Breast epithelium (tissue), 4 donors: ENCODE data around the gene HPCAL1. TPM values are rescaled to one million over a fixed set of nuclear protein-coding genes. Genes with fewer than 3 reads are reported as not detected.

ENCODE experiments used
- DNase-seq, 2 donors: peaks; one replicate each; pipeline ENCODE4 v3.0.0-alpha.2; 2019; ENCODE audit warnings: low spot score in 2 of 2
- H3K27ac ChIP-seq, 2 donors: fragments of 200-600 bp; sonication (generic) in 1 of 2; one replicate each; pipeline ENCODE4 v1.5.1; 2016 to 2019; ENCODE audit warnings: mild to moderate bottlenecking in 1 of 2
- H3K27me3 ChIP-seq, 2 donors: fragments of 200-600 bp; sonication (generic) in 1 of 2; one replicate each; pipeline versions ENCODE4 v1.5.1 to v1.6.0; 2017 to 2019; ENCODE audit warnings: control low read depth in 1 of 2, mild to moderate bottlenecking in 1 of 2
- H3K36me3 ChIP-seq: fragments of 200-600 bp; one replicate; pipeline ENCODE4 v1.5.1; 2019
- H3K4me1 ChIP-seq, 2 donors: fragments of 200-600 bp; sonication (generic); one replicate each; pipeline ENCODE4 v1.5.1; 2016 to 2019; ENCODE audit warnings: control low read depth in 1 of 2
- H3K4me3 ChIP-seq, 3 donors: fragments of 200-600 bp; sonication (generic); 1 replicate in 2 of 3; 2 replicates in 1 of 3; pipeline ENCODE4 v1.5.1; 2016 to 2019; ENCODE audit warnings: mild to moderate bottlenecking in 3 of 3, moderate library complexity in 2 of 3
- H3K9me3 ChIP-seq, 2 donors: fragments of 200-600 bp; sonication (generic) in 1 of 2; one replicate each; pipeline ENCODE4 v1.5.1; 2016 to 2019; ENCODE audit warnings: control low read depth in 1 of 2
- POLR2A ChIP-seq: fragments of 450-650 bp; IDR thresholded peaks from one replicate; pipeline ENCODE4 v1.6.1; 2016; ENCODE audit warnings: antibody characterized with exemption, mild to moderate bottlenecking, moderate library complexity
- POLR2AphosphoS5 ChIP-seq, 3 donors: sonication (generic); formaldehyde crosslinking; IDR thresholded peaks; one replicate each; pipeline ENCODE4 v1.6.1; 2017; ENCODE audit warnings: antibody characterized with exemption in 3 of 3
- intact Hi-C: fragments of 100-400 bp; cut with DNase I; formaldehyde crosslinking; loops from one replicate; pipeline ENCODE4 v1.15.1; 2023; ENCODE audit warnings: low total_unique reads
- total RNA-seq, 3 donors: library from RNA; depleted of rRNA; stranded (reverse); fragments of >200 nt; gene quantifications; one replicate each; pipeline ENCODE4 v1.1.0, GENCODE V29; 2016
- TF ChIP-seq, protein P1 (sequence below), 3 donors: fragments of 450-650 bp; IDR thresholded peaks; one replicate each; pipeline ENCODE4 v1.5.1; 2016 to 2017; ENCODE audit warnings: antibody characterized with exemption in 3 of 3, mild to moderate bottlenecking in 3 of 3, moderate library complexity in 3 of 3

Gene HPCAL1
- total RNA-seq, 3 donors from 2014 or later = 38.6 to 41.9 (median 41.6) TPM

GRCh38 chr2:10352361-10352760 lies 49.7 kb downstream of the HPCAL1 start:
- H3K27me3 ChIP-seq = no peaks in the 10 kb centered on the region
- no peaks in the 10 kb centered on the region for H3K36me3 ChIP-seq
- intact Hi-C loops = no loop called here

DNA sequence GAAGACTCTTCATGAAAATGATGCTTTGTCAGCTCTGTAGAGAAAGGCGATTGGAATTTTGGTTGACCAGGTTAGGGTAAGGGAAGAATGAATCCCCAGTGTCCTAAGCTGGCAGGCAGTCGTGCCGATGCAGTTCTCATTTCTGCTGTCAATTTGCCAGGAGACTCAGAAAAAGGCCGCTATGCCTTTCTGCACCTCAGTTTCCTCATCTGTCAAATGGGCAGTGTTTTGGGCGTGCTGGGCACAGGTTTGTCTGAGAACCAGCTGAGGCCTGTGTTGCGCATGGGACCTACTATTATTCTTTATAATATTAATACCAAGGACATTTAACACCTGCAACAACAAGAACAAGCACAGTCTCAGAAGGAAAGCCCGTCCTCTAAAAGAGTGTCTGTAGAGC lies 50.3 kb downstream of the HPCAL1 start:
- intact Hi-C loops = no loop called here
- DNase-seq = no peak
- H3K36me3 ChIP-seq = no peaks in the 10 kb centered on the region
- H3K27ac ChIP-seq = no peak overlapping the region
- H3K27me3 ChIP-seq = no peaks in the 10 kb centered on the region
- H3K4me3 ChIP-seq = no peak overlapping the region
- no peaks in the 10 kb centered on the region for H3K4me1 ChIP-seq
- no peaks in the 10 kb centered on the region for H3K9me3 ChIP-seq
- TF ChIP-seq POLR2A = no peak
- TF ChIP-seq POLR2AphosphoS5 (IDR thresholded peaks at IDR 0.05) = no peak
- TF ChIP-seq, protein P1, sequence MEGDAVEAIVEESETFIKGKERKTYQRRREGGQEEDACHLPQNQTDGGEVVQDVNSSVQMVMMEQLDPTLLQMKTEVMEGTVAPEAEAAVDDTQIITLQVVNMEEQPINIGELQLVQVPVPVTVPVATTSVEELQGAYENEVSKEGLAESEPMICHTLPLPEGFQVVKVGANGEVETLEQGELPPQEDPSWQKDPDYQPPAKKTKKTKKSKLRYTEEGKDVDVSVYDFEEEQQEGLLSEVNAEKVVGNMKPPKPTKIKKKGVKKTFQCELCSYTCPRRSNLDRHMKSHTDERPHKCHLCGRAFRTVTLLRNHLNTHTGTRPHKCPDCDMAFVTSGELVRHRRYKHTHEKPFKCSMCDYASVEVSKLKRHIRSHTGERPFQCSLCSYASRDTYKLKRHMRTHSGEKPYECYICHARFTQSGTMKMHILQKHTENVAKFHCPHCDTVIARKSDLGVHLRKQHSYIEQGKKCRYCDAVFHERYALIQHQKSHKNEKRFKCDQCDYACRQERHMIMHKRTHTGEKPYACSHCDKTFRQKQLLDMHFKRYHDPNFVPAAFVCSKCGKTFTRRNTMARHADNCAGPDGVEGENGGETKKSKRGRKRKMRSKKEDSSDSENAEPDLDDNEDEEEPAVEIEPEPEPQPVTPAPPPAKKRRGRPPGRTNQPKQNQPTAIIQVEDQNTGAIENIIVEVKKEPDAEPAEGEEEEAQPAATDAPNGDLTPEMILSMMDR (IDR thresholded peaks at IDR 0.05) = no peak

More at GRCh38 chr2:10352361-10352760, 49.7 kb downstream of the HPCAL1 start:
- Histone ChIP-seq H3K9me3 (no peaks in the 10 kb centered on the region), H3K4me1 (no peaks in the 10 kb centered on the region), H3K27ac (no peak overlapping the region), H3K4me3 (no peak overlapping the region)
- no peak for DNase-seq
- TF ChIP-seq POLR2AphosphoS5 (IDR thresholded peaks at IDR 0.05) = no peak
- no peak for TF ChIP-seq POLR2A
- TF ChIP-seq, protein P1 (IDR thresholded peaks at IDR 0.05) = no peak

- TF ChIP-seq POLR2AphosphoS5 (IDR thresholded peaks at IDR 0.05) (no peak), POLR2A (no peak)
- TF ChIP-seq, protein P1 (IDR thresholded peaks at IDR 0.05) = no peak
- H3K27me3 ChIP-seq = no peaks in the 10 kb centered on the region
- H3K9me3 ChIP-seq = no peaks in the 10 kb centered on the region
- no peak for DNase-seq
- H3K27ac ChIP-seq = no peak overlapping the region
- H3K36me3 ChIP-seq = no peaks in the 10 kb centered on the region
- intact Hi-C loops = no loop called here
- H3K4me1 ChIP-seq = no peaks in the 10 kb centered on the region
- H3K4me3 ChIP-seq = no peak overlapping the region
These were observed 51.2 kb downstream of the HPCAL1 start for GRCh38 chr2:10353931-10354330.

GRCh38 chr2:10354399-10354798 lies 51.7 kb downstream of the HPCAL1 start:
- TF ChIP-seq POLR2AphosphoS5 (IDR thresholded peaks at IDR 0.05) (no peak), POLR2A (no peak)
- TF ChIP-seq, protein P1 (IDR thresholded peaks at IDR 0.05) = no peak
- H3K27ac ChIP-seq = no peak overlapping the region
- H3K9me3 ChIP-seq = no peaks in the 10 kb centered on the region
- no peak overlapping the region for H3K4me3 ChIP-seq
- H3K36me3 ChIP-seq = no peaks in the 10 kb centered on the region
- intact Hi-C loops = no loop called here
- DNase-seq = no peak
- no peaks in the 10 kb centered on the region for H3K27me3 ChIP-seq
- no peaks in the 10 kb centered on the region for H3K4me1 ChIP-seq

DNA sequence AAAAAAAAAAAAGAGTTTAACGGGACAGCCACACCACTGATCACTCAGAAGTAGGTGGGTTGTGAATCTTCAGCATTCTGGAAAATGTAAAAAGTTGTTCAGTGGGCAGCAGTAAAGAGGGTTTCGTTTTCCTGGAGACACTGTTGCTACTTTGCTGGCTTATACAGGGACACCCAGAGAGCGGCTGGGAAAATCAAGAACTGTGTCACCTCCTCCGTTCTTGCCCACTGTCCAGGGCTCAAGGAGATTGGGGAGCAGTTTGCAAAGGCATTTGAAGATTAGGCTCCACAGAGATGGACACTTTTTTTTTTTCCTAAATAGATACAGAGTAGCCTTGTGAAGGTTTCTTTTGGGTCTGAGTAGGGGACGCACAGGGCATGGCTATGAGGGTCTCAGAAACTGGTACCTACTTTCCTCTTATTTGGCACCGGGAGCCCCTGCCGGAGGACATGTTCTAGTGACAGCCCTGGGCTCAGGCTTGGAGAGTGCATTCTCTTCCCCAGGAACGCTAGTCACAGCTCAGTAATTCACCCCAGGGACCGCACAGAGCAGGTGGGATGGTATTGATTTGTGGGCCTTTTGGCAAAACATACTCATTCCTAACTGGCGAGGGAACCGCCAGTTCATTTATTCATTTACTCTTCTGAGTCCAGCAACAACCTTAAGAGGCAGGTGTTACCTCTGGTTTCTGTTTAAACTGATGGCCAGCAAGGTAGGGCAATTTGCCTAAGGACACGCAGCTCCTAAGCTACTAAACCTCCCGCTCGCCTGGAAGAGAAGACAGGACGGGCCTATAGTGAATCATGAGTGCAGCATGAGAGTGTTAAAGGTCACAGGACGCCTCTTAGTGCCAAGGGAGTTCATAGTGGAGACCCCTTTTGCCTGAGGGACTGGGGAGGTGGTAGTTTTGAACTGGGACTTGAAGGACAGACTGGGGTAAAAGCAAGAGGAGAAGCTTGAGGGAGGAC lies 53.1 kb downstream of the HPCAL1 start:
- Histone ChIP-seq H3K9me3 (no peaks in the 10 kb centered on the region), H3K36me3 (no peaks in the 10 kb centered on the region), H3K27me3 (no peaks in the 10 kb centered on the region), H3K27ac (no peak overlapping the region), H3K4me3 (no peak overlapping the region), H3K4me1 (no peaks in the 10 kb centered on the region)
- DNase-seq = no peak
- intact Hi-C loops = no loop called here
- no peak for TF ChIP-seq POLR2A
- TF ChIP-seq, protein P1 (IDR thresholded peaks at IDR 0.05) = no peak
- no peak for TF ChIP-seq POLR2AphosphoS5 (IDR thresholded peaks at IDR 0.05)
